ENCODE measurements around the gene CDHR3. TPM values are rescaled to one million over a fixed set of nuclear protein-coding genes. Genes with fewer than 3 reads are reported as not detected.

Gene CDHR3
- polyA plus RNA-seq, 1 donor from 2014 or later = 2.9 TPM

GRCh38 chr7:106068986-106069385 lies 105.9 kb downstream of the CDHR3 start:
- Histone ChIP-seq H3K9me2 (ENCODE audit: insufficient read depth, low read length) (no peaks in the 10 kb centered on the region), H2AFZ (ENCODE audit: low read depth, low read length) (no peak overlapping the region), H3K36me3 (ENCODE audit: insufficient read depth, low read length) (no peaks in the 10 kb centered on the region), H3K9ac (ENCODE audit: low read length) (no peak overlapping the region), H3K9me3 (ENCODE audit: low read length) (no peaks in the 10 kb centered on the region), H3K4me2 (ENCODE audit: low read length) (no peak overlapping the region), H3F3A (ENCODE audit: insufficient read depth, low read length, poor library complexity, severe bottlenecking) (no peaks in the 10 kb centered on the region), H3K79me2 (replicated peaks; ENCODE audit: insufficient read depth, low read length) (no peaks in the 10 kb centered on the region), H4K20me1 (ENCODE audit: insufficient read depth) (no peaks in the 10 kb centered on the region), H3K27me3 (ENCODE audit: insufficient read depth, low read depth, low read length) (no peaks in the 10 kb centered on the region), H3K4me3 (ENCODE audit: low read length) (no peak overlapping the region), H3K27ac (ENCODE audit: low read length) (no peak overlapping the region)
- TF ChIP-seq CTCF (IDR thresholded peaks at IDR 0.05; ENCODE audit: poor library complexity, severe bottlenecking) (no peak), EP300 (conservative IDR thresholded peaks at IDR 0.05; ENCODE audit: poor library complexity, severe bottlenecking) (no peak), TAF1 (IDR thresholded peaks at IDR 0.05; ENCODE audit: low read depth) (no peak), EZH2 (IDR thresholded peaks at IDR 0.05; ENCODE audit: borderline replicate concordance, insufficient read depth, low read length, poor library complexity, severe bottlenecking) (no peak), MXI1 (conservative IDR thresholded peaks at IDR 0.05; ENCODE audit: poor library complexity, severe bottlenecking) (no peak), RAD21 (conservative IDR thresholded peaks at IDR 0.05) (no peak), POLR2AphosphoS5 (IDR thresholded peaks at IDR 0.05) (no peak), SMC3 (conservative IDR thresholded peaks at IDR 0.05; ENCODE audit: poor library complexity) (no peak)
- TF ChIP-seq, protein P1, sequence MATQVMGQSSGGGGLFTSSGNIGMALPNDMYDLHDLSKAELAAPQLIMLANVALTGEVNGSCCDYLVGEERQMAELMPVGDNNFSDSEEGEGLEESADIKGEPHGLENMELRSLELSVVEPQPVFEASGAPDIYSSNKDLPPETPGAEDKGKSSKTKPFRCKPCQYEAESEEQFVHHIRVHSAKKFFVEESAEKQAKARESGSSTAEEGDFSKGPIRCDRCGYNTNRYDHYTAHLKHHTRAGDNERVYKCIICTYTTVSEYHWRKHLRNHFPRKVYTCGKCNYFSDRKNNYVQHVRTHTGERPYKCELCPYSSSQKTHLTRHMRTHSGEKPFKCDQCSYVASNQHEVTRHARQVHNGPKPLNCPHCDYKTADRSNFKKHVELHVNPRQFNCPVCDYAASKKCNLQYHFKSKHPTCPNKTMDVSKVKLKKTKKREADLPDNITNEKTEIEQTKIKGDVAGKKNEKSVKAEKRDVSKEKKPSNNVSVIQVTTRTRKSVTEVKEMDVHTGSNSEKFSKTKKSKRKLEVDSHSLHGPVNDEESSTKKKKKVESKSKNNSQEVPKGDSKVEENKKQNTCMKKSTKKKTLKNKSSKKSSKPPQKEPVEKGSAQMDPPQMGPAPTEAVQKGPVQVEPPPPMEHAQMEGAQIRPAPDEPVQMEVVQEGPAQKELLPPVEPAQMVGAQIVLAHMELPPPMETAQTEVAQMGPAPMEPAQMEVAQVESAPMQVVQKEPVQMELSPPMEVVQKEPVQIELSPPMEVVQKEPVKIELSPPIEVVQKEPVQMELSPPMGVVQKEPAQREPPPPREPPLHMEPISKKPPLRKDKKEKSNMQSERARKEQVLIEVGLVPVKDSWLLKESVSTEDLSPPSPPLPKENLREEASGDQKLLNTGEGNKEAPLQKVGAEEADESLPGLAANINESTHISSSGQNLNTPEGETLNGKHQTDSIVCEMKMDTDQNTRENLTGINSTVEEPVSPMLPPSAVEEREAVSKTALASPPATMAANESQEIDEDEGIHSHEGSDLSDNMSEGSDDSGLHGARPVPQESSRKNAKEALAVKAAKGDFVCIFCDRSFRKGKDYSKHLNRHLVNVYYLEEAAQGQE (IDR thresholded peaks at IDR 0.05; ENCODE audit: borderline replicate concordance) = no peak

GRCh38 chr7:106069471-106070200 lies 106.6 kb downstream of the CDHR3 start:
- Histone ChIP-seq H3K4me2 (ENCODE audit: low read length) (no peak overlapping the region), H3K79me2 (replicated peaks; ENCODE audit: insufficient read depth, low read length) (no peaks in the 10 kb centered on the region), H3F3A (ENCODE audit: insufficient read depth, low read length, poor library complexity, severe bottlenecking) (no peaks in the 10 kb centered on the region), H3K9ac (ENCODE audit: low read length) (no peak overlapping the region), H3K36me3 (ENCODE audit: insufficient read depth, low read length) (no peaks in the 10 kb centered on the region), H3K4me3 (ENCODE audit: low read length) (no peak overlapping the region), H3K9me3 (ENCODE audit: low read length) (no peaks in the 10 kb centered on the region), H2AFZ (ENCODE audit: low read depth, low read length) (no peak overlapping the region), H3K27ac (ENCODE audit: low read length) (no peak overlapping the region), H3K27me3 (ENCODE audit: insufficient read depth, low read depth, low read length) (no peaks in the 10 kb centered on the region), H4K20me1 (ENCODE audit: insufficient read depth) (no peaks in the 10 kb centered on the region), H3K9me2 (ENCODE audit: insufficient read depth, low read length) (no peaks in the 10 kb centered on the region)
- no peak for TF ChIP-seq MXI1 (conservative IDR thresholded peaks at IDR 0.05; ENCODE audit: poor library complexity, severe bottlenecking)
- no peak for TF ChIP-seq SMC3 (conservative IDR thresholded peaks at IDR 0.05; ENCODE audit: poor library complexity)
- TF ChIP-seq TAF1 (IDR thresholded peaks at IDR 0.05; ENCODE audit: low read depth) = no peak
- no peak for TF ChIP-seq RAD21 (conservative IDR thresholded peaks at IDR 0.05)
- TF ChIP-seq, protein P1 (IDR thresholded peaks at IDR 0.05; ENCODE audit: borderline replicate concordance) = no peak
- TF ChIP-seq CTCF (IDR thresholded peaks at IDR 0.05; ENCODE audit: poor library complexity, severe bottlenecking) = no peak
- no peak for TF ChIP-seq EP300 (conservative IDR thresholded peaks at IDR 0.05; ENCODE audit: poor library complexity, severe bottlenecking)
- no peak for TF ChIP-seq EZH2 (IDR thresholded peaks at IDR 0.05; ENCODE audit: borderline replicate concordance, insufficient read depth, low read length, poor library complexity, severe bottlenecking)
- no peak for TF ChIP-seq POLR2AphosphoS5 (IDR thresholded peaks at IDR 0.05)
